NCI-H1436 (cell line): ENCODE measurements around the gene DDX39B.

Source experiments
- DNase-seq: peaks from one replicate; lab custom pipeline; 2025; lab: John Stamatoyannopoulos, UW

Gene DDX39B

DNA sequence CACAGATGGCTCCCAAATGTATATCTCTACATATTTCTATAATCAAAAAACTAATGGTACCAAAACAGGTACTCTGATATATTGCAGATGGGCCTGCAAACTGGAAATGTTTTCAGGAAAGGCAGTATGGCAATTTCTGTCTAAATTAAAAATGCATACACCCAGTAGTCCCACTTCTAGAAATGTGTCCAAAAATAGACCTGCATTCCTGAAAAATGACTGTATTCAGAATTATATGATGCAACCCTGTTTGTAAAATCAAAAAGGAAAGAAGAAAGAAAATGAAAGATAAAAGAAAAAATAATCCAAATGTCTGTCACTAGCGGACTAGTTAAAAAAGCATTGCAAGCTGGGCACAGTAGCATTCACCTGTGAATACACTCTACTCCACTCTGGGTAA lies 56.7 kb downstream of the DDX39B start:
- DNase-seq = no peak

DNA sequence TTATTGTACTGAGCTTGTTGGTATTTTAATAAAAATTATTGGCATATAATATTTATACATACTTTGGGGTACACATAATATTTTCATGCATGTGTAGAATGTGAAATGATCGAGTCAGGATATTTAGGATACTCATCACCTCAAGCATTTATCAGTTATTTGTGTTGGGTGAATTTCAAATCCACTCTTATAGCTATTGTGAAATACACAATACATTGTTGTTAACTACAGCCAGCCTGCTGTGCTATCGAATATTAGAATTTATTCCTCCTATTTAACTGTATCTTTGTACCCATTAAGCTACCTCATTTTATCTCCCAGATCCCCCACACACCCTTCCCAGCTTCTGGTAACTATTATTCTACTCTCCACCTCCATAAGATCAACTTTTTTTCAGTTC lies 58.4 kb downstream of the DDX39B start:
- no peak for DNase-seq

DNA sequence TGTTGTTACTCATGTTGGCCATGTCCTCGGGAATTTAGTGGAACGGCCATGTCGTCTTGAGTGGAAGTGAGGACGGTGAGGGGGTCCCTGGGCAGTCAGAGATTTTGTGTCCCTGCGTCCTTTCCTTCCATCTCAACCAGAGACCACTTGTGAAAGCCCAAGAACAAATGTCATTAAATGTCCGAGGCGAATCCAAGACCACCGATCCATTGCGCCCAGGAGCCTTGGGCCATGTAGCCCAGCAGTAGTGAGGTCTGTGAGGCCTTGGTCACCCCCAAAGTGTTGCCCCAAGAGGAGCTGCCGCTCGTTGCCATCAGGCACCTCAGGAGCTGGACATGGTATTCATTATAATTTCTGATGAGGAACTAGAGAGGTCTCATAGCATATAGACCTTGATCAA lies 61.2 kb downstream of the DDX39B start:
- no peak for DNase-seq
